Measurements from ENCODE around the gene LIMCH1. TPM values are rescaled to one million over a fixed set of nuclear protein-coding genes. Genes with fewer than 3 reads are reported as not detected.

LIMCH1 gene
- polyA plus RNA-seq, 1 of the 3 experiments (the other 2 are of a cell fraction): 1.2 TPM

- no peak for TF ChIP-seq MEF2A (IDR thresholded peaks at IDR 0.05; ENCODE audit: borderline replicate concordance, low read depth)
- TF ChIP-seq CHD2 (IDR thresholded peaks at IDR 0.05; ENCODE audit: low read length, partially characterized antibody): no peak
- no peak for TF ChIP-seq PBX3 (IDR thresholded peaks at IDR 0.05)
- TF ChIP-seq, protein P1, sequence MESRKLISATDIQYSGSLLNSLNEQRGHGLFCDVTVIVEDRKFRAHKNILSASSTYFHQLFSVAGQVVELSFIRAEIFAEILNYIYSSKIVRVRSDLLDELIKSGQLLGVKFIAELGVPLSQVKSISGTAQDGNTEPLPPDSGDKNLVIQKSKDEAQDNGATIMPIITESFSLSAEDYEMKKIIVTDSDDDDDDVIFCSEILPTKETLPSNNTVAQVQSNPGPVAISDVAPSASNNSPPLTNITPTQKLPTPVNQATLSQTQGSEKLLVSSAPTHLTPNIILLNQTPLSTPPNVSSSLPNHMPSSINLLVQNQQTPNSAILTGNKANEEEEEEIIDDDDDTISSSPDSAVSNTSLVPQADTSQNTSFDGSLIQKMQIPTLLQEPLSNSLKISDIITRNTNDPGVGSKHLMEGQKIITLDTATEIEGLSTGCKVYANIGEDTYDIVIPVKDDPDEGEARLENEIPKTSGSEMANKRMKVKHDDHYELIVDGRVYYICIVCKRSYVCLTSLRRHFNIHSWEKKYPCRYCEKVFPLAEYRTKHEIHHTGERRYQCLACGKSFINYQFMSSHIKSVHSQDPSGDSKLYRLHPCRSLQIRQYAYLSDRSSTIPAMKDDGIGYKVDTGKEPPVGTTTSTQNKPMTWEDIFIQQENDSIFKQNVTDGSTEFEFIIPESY (IDR thresholded peaks at IDR 0.05; ENCODE audit: borderline replicate concordance, low read depth): no peak
- TF ChIP-seq YY1 (IDR thresholded peaks at IDR 0.05; ENCODE audit: low read depth): no peak
- no peak for TF ChIP-seq RXRA (IDR thresholded peaks at IDR 0.05; ENCODE audit: borderline replicate concordance, low read depth)
- TF ChIP-seq TEAD4 (IDR thresholded peaks at IDR 0.05; ENCODE audit: borderline replicate concordance, insufficient read depth): no peak
- Histone ChIP-seq H4K20me1 (ENCODE audit: insufficient read depth) (no peaks in the 10 kb centered on the region), H3K4me3 (ENCODE audit: low read depth in 2 of 2, low read length in 1 of 2) (no peak overlapping the region), H2AFZ (ENCODE audit: low read depth) (no peak overlapping the region), H3K9ac (no peak overlapping the region), H3K4me2 (no peak overlapping the region), H3K4me1 (ENCODE audit: control insufficient read depth in 1 of 2, insufficient read depth in 2 of 2, low read depth in 1 of 2, low read length in 1 of 2) (no peaks in the 10 kb centered on the region), H3K9me2 (no peaks in the 10 kb centered on the region), H3K27ac (ENCODE audit: low read depth in 2 of 2, low read length in 1 of 2) (no peak overlapping the region), H3F3A (replicated peaks; ENCODE audit: insufficient read depth) (no peaks in the 10 kb centered on the region), H3K9me3 (no peaks in the 10 kb centered on the region), H3K79me2 (ENCODE audit: insufficient read depth) (no peaks in the 10 kb centered on the region), H3K27me3 (ENCODE audit: insufficient read depth) (no peaks in the 10 kb centered on the region), H3K36me3 (replicated peaks in 1 of 2; ENCODE audit: control insufficient read depth in 1 of 2, insufficient read depth in 2 of 2, low read length in 1 of 2) (no peaks in the 10 kb centered on the region)
- ChIA-PET CTCF (no interaction called here), POLR2A (no interaction called here)
- 43% methylated on average over 1 of the region's 1 CpG for WGBS (ENCODE audit: low lambda C conversion rate)
- no peak for DNase-seq
These were observed 25.8 kb upstream of the LIMCH1 start for GRCh38 chr4:41512136-41512535.

GRCh38 chr4:41512596-41512995, 25.4 kb upstream of the LIMCH1 start:
- POLR2A ChIA-PET: no interaction called here
- H3K36me3 ChIP-seq (replicated peaks in 1 of 2; ENCODE audit: control insufficient read depth in 1 of 2, insufficient read depth in 2 of 2, low read length in 1 of 2): no peaks in the 10 kb centered on the region
- H3K9ac ChIP-seq: no peak overlapping the region
- H3K4me2 ChIP-seq: no peak overlapping the region
- no peaks in the 10 kb centered on the region for H4K20me1 ChIP-seq (ENCODE audit: insufficient read depth)
- H3K9me3 ChIP-seq: no peaks in the 10 kb centered on the region
- no peak for TF ChIP-seq SMC3 (IDR thresholded peaks at IDR 0.05; ENCODE audit: low read depth, low read length)
- TF ChIP-seq FOXM1 (IDR thresholded peaks at IDR 0.05; ENCODE audit: low read depth): no peak
- TF ChIP-seq TEAD4 (IDR thresholded peaks at IDR 0.05; ENCODE audit: borderline replicate concordance, insufficient read depth): no peak
- TF ChIP-seq YY1 (IDR thresholded peaks at IDR 0.05; ENCODE audit: low read depth): no peak
- TF ChIP-seq TCF12 (IDR thresholded peaks at IDR 0.05): no peak
- no peak for TF ChIP-seq RFX5 (IDR thresholded peaks at IDR 0.05; ENCODE audit: low read length)
- DNase-seq: no peak
- no peaks in the 10 kb centered on the region for H3K9me2 ChIP-seq
- no peaks in the 10 kb centered on the region for H3F3A ChIP-seq (replicated peaks; ENCODE audit: insufficient read depth)
- H2AFZ ChIP-seq (ENCODE audit: low read depth): no peak overlapping the region
- H3K27ac ChIP-seq (ENCODE audit: low read depth in 2 of 2, low read length in 1 of 2): no peak overlapping the region
- no peaks in the 10 kb centered on the region for H3K27me3 ChIP-seq (ENCODE audit: insufficient read depth)
- CTCF ChIA-PET: no interaction called here
- no peaks in the 10 kb centered on the region for H3K79me2 ChIP-seq (ENCODE audit: insufficient read depth)
- no peak overlapping the region for H3K4me3 ChIP-seq (ENCODE audit: low read depth in 2 of 2, low read length in 1 of 2)
- no peaks in the 10 kb centered on the region for H3K4me1 ChIP-seq (ENCODE audit: control insufficient read depth in 1 of 2, insufficient read depth in 2 of 2, low read depth in 1 of 2, low read length in 1 of 2)
